Natural killer cell (primary cell): ENCODE data around the gene CPOX. TPM values are rescaled to one million over a fixed set of nuclear protein-coding genes. Genes with fewer than 3 reads are reported as not detected.

Experiments
- ATAC-seq, 3 donors: fragments of 150-1000 bp in 2 of 3; fragments of 200-7000 bp in 1 of 3; cut with Tn5 transposase; 1 replicate in 1 of 3; 2 replicates in 2 of 3; pipeline ENCODE4 v1.10.0; 2021; ENCODE audit warnings: mild to moderate bottlenecking in 2 of 3, moderate library complexity in 2 of 3
- DNase-seq, 2 donors: peaks; one replicate each; pipeline versions ENCODE4 v3.0.0 to v3.0.0-alpha.2; 2013 to 2021; ENCODE audit warnings: mixed read lengths in 1 of 2
- H3K27ac ChIP-seq: one replicate; pipeline ENCODE4 v1.5.1; 2013; ENCODE audit warnings: mild to moderate bottlenecking, low read length
- H3K27me3 ChIP-seq: one replicate; pipeline ENCODE4 v1.6.1; 2013; ENCODE audit warnings: low read length; ENCODE audit not compliant: control insufficient read depth, insufficient read depth
- H3K36me3 ChIP-seq: one replicate; pipeline ENCODE4 v1.6.1; 2013; ENCODE audit warnings: low read length; ENCODE audit not compliant: control insufficient read depth, insufficient read depth
- H3K4me1 ChIP-seq: one replicate; pipeline ENCODE4 v1.6.1; 2013; ENCODE audit warnings: low read length; ENCODE audit not compliant: control insufficient read depth, insufficient read depth
- H3K4me3 ChIP-seq: one replicate; pipeline ENCODE4 v1.5.1; 2013; ENCODE audit warnings: low read length
- H3K9me3 ChIP-seq: one replicate; pipeline ENCODE4 v1.6.1; 2013; ENCODE audit warnings: low read length; ENCODE audit not compliant: control insufficient read depth, insufficient read depth
- H3K27ac Mint-ChIP-seq, 2 donors: one replicate each; pipeline ENCODE4 v1.8.0; 2022; ENCODE audit warnings: mild to moderate bottlenecking in 2 of 2, mixed read lengths in 2 of 2, moderate library complexity in 1 of 2
- H3K27me3 Mint-ChIP-seq, 2 donors: one replicate each; pipeline ENCODE4 v1.8.0; 2022; ENCODE audit warnings: low read depth in 2 of 2, mixed read lengths in 2 of 2
- H3K36me3 Mint-ChIP-seq: one replicate; pipeline ENCODE4 v1.8.0; 2022; ENCODE audit warnings: mixed read lengths
- H3K4me1 Mint-ChIP-seq, 2 donors: one replicate each; pipeline ENCODE4 v1.8.0; 2022; ENCODE audit warnings: mixed read lengths in 2 of 2
- H3K4me3 Mint-ChIP-seq: one replicate; pipeline ENCODE4 v1.8.0; 2022; ENCODE audit warnings: mild to moderate bottlenecking, moderate library complexity, mixed read lengths
- H3K9me3 Mint-ChIP-seq, 2 donors: one replicate each; pipeline ENCODE4 v1.8.0; 2022; ENCODE audit warnings: mixed read lengths in 2 of 2
- WGBS: methylation state at CpG from one replicate; pipeline ENCODE4 v1.1.7; 2013; ENCODE audit warnings: missing lambda C conversion rate; ENCODE audit not compliant: insufficient coverage; 5-methylcytosine and 5-hydroxymethylcytosine counted together
- intact Hi-C: fragments of 100-400 bp; cut with micrococcal nuclease; formaldehyde crosslinking; loops from one replicate; pipeline ENCODE4 v1.14.2; 2022
- total RNA-seq, 4 donors: library from RNA; stranded (reverse); fragments of 120-200 nt in 1 of 4; gene quantifications; one replicate each; pipeline versions ENCODE4 v1.2.3 to v1.2.4, GENCODE V29; 2013 to 2022
- TF ChIP-seq, protein P1 (sequence below): fragments of 200-600 bp; IDR thresholded peaks from one replicate; pipeline ENCODE4 v1.8.0; 2022; ENCODE audit warnings: antibody characterized with exemption

The CPOX gene
- total RNA-seq, 3 donors from 2014 or later (not counting 1 experiment from before 2014, with no cell fraction given) = 7.6 to 12.7 (median 12.2) TPM

DNA sequence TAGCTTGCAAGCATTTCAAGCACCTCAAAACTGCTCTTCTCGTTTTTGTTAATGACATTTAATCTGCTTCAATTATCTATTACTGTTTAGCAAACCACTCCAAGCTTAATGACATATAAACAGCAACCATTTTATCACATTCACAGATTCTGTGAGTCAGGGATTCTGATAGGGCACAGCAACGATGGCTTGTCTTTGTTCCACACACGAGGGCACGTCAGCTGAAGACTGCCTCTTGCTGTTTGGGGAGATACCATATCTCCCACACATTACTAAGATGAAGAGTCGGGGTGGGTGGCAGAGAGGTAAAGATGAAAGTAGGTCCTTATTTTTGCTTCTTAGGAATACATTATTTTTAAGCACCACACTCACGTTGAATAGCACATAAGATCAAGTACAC, 19.3 kb downstream of the CPOX start:
- Mint-ChIP-seq H3K4me1 (peaks cover 9 to 10% of the 10 kb centered on the region in 2 donors), H3K27ac (peak overlapping the region in 1 of 2 donors; percentile 31)

GRCh38 chr3:98573181-98573728, 20.2 kb downstream of the CPOX start:
- H3K27me3 Mint-ChIP-seq = no peaks in the 10 kb centered on the region
- Histone ChIP-seq H3K27ac (no peak overlapping the region), H3K27me3 (no peaks in the 10 kb centered on the region), H3K4me1 (no peaks in the 10 kb centered on the region), H3K9me3 (no peaks in the 10 kb centered on the region), H3K36me3 (peaks cover 4% of the 10 kb centered on the region), H3K4me3 (no peak overlapping the region)
- peak overlapping the region; percentile 28 to 31 for H3K27ac Mint-ChIP-seq
- whole genome bisulfite sequencing = 42% methylated on average over 2 of the region's 2 CpGs
- peak in 1 of 2 donors; percentile 66 for DNase-seq
- no peak overlapping the region for H3K4me3 Mint-ChIP-seq
- intact Hi-C loops = loop anchor here (1.0 to 2.0 kb wide), 3 partner anchors 50 to 534 kb away; partner anchors contain the start of gene CLDND1
- peak in 2 of 3 donors; percentile 52 to 53 for ATAC-seq
- peaks cover 18 to 19% of the 10 kb centered on the region in 2 donors for H3K4me1 Mint-ChIP-seq
- no peaks in the 10 kb centered on the region for H3K9me3 Mint-ChIP-seq
- TF ChIP-seq, protein P1, sequence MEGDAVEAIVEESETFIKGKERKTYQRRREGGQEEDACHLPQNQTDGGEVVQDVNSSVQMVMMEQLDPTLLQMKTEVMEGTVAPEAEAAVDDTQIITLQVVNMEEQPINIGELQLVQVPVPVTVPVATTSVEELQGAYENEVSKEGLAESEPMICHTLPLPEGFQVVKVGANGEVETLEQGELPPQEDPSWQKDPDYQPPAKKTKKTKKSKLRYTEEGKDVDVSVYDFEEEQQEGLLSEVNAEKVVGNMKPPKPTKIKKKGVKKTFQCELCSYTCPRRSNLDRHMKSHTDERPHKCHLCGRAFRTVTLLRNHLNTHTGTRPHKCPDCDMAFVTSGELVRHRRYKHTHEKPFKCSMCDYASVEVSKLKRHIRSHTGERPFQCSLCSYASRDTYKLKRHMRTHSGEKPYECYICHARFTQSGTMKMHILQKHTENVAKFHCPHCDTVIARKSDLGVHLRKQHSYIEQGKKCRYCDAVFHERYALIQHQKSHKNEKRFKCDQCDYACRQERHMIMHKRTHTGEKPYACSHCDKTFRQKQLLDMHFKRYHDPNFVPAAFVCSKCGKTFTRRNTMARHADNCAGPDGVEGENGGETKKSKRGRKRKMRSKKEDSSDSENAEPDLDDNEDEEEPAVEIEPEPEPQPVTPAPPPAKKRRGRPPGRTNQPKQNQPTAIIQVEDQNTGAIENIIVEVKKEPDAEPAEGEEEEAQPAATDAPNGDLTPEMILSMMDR = peak; percentile 73
- no peaks in the 10 kb centered on the region for H3K36me3 Mint-ChIP-seq

More for the DNA sequence above, 19.3 kb downstream of the CPOX start:
- H3K9me3 Mint-ChIP-seq = no peaks in the 10 kb centered on the region
- H3K9me3 ChIP-seq = no peaks in the 10 kb centered on the region
- intact Hi-C loops = no loop called here
- 84% methylated on average over 1 of the region's 6 CpGs for WGBS
- ATAC-seq (no peak), DNase-seq (no peak)
- H3K27me3 ChIP-seq = no peaks in the 10 kb centered on the region
- H3K36me3 Mint-ChIP-seq = no peaks in the 10 kb centered on the region
- H3K27me3 Mint-ChIP-seq = no peaks in the 10 kb centered on the region
- TF ChIP-seq, protein P1 = no peak
- H3K4me3 ChIP-seq = no peak overlapping the region
- no peak overlapping the region for H3K4me3 Mint-ChIP-seq
- H3K27ac ChIP-seq = no peak overlapping the region
- peaks cover 8% of the 10 kb centered on the region for H3K36me3 ChIP-seq
- H3K4me1 ChIP-seq = no peaks in the 10 kb centered on the region

GRCh38 chr3:98568402-98568801, 25.0 kb downstream of the CPOX start:
- peak overlapping the region; percentile 76 for H3K4me3 Mint-ChIP-seq

More at GRCh38 chr3:98568402-98568801, 25.0 kb downstream of the CPOX start:
- no peak overlapping the region for H3K4me3 ChIP-seq
- H3K36me3 Mint-ChIP-seq = no peaks in the 10 kb centered on the region
- peaks cover 31% of the 10 kb centered on the region for H3K4me1 ChIP-seq
- H3K27ac Mint-ChIP-seq = peak overlapping the region; percentile 90 to 91
- H3K4me1 Mint-ChIP-seq = peaks cover 61 to 63% of the 10 kb centered on the region in 2 donors
- H3K36me3 ChIP-seq = no peaks in the 10 kb centered on the region
- peak overlapping the region; percentile 89 for H3K27ac ChIP-seq
- H3K9me3 ChIP-seq = no peaks in the 10 kb centered on the region
- no CpG with 5 or more reads among the region's 3 CpGs for WGBS
- DNase-seq (no peak), ATAC-seq (no peak)
- TF ChIP-seq, protein P1 = no peak
- no peaks in the 10 kb centered on the region for H3K27me3 Mint-ChIP-seq
- intact Hi-C loops = no loop called here
- no peaks in the 10 kb centered on the region for H3K27me3 ChIP-seq
- no peaks in the 10 kb centered on the region for H3K9me3 Mint-ChIP-seq
